Esophagus squamous epithelium (tissue), 4 donors: ENCODE results near the gene KIF1B.

Experiments
- CTCF ChIP-seq, 6 experiments: fragments of 450-650 bp in 4 of 6; fragments of 200-600 bp in 2 of 6; sonication (generic) in 2 of 6; IDR thresholded peaks; one replicate each; pipeline ENCODE4 v1.5.1; 2016 to 2019; ENCODE audit warnings: antibody characterized with exemption in 6 of 6, mild to moderate bottlenecking in 4 of 6, moderate library complexity in 4 of 6
- POLR2A ChIP-seq, 4 donors: fragments of 450-650 bp; IDR thresholded peaks; one replicate each; pipeline ENCODE4 v1.6.1; 2017; ENCODE audit warnings: antibody characterized with exemption in 4 of 4, mild to moderate bottlenecking in 4 of 4, moderate library complexity in 3 of 4

GRCh38 chr1:10387677-10388386 is 177.5 kb downstream of the KIF1B start:
- TF ChIP-seq POLR2A (IDR thresholded peaks at IDR 0.05) (no peak), CTCF (IDR thresholded peaks at IDR 0.05) (no peak)
